Fibroblast of lung (primary cell): Measurements from ENCODE around the gene ZFAND5.

ENCODE experiments used
- EZH2 ChIP-seq: IDR thresholded peaks from 2 replicates; pipeline ENCODE4 v1.5.1; 2012; ENCODE audit warnings: low read length, control low read depth, mild to moderate bottlenecking; ENCODE audit errors: missing control alignments
- TF ChIP-seq, protein P1 (sequence below), 2 donors: IDR thresholded peaks in 1 of 2; conservative IDR thresholded peaks in 1 of 2; 1 replicate in 1 of 2; 2 replicates in 1 of 2; pipeline ENCODE4 v1.5.1; 2011 to 2012; ENCODE audit warnings: low read length in 2 of 2, control low read depth in 1 of 2, inconsistent platforms in 1 of 2, low read depth in 1 of 2, mild to moderate bottlenecking in 1 of 2

DNA sequence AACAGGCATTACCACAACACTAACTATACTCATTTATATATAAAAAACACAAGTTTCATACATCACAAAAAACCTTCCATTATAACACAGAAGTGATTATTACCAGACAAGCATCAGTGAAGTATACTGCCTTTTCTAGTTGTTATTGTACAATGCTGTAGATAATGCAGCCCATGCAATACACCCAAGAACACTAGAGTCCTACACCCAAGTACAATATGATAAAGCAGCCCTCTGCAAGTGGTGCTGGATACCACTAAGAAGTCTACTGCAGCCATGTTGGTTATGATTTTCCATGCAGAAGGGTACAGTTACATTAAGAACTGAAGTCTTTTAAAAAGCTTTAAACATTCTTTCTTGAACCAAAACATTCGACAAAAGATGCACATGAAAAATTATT lies 10.3 kb downstream of the ZFAND5 start:
- TF ChIP-seq, protein P1, sequence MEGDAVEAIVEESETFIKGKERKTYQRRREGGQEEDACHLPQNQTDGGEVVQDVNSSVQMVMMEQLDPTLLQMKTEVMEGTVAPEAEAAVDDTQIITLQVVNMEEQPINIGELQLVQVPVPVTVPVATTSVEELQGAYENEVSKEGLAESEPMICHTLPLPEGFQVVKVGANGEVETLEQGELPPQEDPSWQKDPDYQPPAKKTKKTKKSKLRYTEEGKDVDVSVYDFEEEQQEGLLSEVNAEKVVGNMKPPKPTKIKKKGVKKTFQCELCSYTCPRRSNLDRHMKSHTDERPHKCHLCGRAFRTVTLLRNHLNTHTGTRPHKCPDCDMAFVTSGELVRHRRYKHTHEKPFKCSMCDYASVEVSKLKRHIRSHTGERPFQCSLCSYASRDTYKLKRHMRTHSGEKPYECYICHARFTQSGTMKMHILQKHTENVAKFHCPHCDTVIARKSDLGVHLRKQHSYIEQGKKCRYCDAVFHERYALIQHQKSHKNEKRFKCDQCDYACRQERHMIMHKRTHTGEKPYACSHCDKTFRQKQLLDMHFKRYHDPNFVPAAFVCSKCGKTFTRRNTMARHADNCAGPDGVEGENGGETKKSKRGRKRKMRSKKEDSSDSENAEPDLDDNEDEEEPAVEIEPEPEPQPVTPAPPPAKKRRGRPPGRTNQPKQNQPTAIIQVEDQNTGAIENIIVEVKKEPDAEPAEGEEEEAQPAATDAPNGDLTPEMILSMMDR (conservative IDR thresholded peaks at IDR 0.05 in 1 of 2, IDR thresholded peaks at IDR 0.05 in 1 of 2; ENCODE audit: low read depth in 1 of 2, low read length in 2 of 2), result no peak
- no peak for TF ChIP-seq EZH2
